Stimulated activated CD8-positive, alpha-beta memory T cell treated with anti-CD3 and anti-CD28 coated beads, Interleukin-15, amount 100 ng/mL, for 1 hour (primary cell): ENCODE data around the gene ATRN.
"Not testable (repeated sequence)": the region's sequence is repeated elsewhere in the genome, so short reads cannot be mapped to it uniquely, and the experiment has no call there.

Source experiments
- DNase-seq: peaks from one replicate; pipeline ENCODE4 v3.0.0-alpha.2; 2020; ENCODE audit warnings: low read depth

ATRN gene

GRCh38 chr20:3515379-3516170 lies 44.8 kb downstream of the ATRN start:
- DNase-seq: no peak

DNA sequence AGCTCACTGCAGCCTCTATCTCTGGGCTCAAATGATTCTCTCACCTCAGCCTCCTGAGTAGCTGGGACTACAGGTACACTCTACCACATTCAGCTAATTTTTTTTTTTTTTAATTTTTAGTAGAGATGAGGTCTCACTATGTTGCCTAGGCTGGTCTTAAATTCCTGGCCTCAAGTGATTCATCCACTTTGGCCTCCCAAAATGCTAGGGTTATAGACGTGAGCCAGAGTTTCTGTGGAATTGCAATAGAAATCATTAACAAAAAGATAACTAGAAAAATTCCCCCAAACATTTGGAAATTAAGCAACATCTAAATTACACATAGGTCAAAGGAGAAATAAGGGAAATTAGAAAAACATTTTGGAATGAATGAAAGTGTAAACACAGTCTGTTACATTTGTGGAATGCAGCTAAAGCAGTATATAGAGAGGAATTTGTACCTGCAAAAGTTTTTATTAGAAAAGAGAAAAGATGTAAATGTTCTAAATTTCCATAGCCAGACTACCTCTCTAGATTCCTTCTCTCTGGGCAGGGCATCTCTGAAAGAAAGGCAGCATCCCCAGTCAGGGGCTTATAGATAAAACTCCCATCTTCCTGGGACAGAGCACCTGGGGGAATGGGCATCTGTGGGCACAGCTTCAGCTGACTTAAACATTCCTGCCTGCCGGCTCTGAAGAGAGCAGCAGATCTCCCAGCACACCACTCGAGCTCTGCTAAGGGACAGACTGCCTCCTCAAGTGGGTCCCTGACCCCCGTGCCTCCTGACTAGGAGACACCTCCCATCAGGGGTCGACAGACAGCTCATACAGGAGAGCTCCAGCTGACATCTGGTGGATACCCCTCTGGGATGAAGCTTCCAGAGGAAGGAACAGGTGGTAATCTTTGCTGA lies 51.3 kb downstream of the ATRN start:
- no peak for DNase-seq

DNA sequence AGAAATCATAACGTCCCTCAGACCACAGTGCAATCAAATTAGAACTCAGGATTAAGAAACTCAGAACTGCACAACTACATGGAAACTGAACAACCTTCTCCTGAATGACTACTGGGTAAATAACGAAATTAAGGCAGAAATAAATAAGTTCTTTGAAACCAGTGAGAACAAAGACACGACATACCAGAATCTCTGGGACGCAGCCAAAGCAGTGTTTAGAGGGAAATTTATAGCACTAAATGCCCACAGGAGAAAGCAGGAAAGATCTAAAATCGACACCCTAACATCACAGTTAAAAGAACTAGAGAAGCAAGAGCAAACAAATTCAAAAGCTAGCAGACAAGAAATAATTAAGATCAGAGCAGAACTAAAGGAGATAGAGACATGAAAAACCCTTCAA lies 53.9 kb downstream of the ATRN start:
- DNase-seq: not testable (repeated sequence)

DNA sequence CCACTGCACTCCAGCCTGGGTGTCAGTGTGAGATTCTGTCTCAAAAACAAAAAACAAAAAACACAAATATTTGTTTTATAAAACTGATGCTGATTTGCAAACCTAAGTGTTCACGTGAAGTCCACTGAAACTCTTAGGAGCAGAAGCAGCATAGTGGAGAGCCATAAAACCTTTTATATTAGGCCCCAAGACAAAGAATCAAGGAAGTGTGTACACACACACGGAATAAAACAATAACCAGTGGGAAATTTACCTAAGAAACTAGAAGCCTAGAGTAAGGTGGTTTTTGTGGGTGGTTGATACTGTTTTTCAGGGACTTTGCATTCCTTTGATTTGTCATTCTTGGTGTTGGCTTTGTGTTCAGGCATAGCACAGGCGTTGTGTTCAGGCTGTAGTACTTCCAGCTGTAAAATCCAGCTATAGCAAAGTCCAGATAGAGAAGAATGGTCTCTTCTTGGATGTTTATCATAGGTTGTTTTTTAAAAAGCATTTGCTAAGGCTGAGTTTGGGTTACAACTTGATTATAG lies 61.3 kb downstream of the ATRN start:
- DNase-seq: no peak

DNA sequence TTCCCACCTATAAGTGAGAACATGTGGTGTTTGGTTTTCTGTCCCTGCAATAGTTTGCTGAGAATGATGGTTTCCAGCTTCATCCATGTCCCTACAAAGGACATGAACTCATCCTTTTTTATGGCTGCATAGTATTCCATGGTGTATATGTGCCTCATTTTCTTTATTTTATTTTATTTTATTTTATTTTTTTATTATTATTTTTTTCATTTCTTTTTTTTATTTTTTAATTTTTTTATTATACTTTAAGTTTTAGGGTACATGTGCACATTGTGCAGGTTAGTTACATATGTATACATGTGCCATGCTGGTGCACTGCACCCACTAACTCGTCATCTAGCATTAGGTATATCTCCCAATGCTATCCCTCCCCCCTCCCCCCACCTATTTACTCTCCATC lies 66.9 kb downstream of the ATRN start:
- DNase-seq: not testable (repeated sequence)

DNA sequence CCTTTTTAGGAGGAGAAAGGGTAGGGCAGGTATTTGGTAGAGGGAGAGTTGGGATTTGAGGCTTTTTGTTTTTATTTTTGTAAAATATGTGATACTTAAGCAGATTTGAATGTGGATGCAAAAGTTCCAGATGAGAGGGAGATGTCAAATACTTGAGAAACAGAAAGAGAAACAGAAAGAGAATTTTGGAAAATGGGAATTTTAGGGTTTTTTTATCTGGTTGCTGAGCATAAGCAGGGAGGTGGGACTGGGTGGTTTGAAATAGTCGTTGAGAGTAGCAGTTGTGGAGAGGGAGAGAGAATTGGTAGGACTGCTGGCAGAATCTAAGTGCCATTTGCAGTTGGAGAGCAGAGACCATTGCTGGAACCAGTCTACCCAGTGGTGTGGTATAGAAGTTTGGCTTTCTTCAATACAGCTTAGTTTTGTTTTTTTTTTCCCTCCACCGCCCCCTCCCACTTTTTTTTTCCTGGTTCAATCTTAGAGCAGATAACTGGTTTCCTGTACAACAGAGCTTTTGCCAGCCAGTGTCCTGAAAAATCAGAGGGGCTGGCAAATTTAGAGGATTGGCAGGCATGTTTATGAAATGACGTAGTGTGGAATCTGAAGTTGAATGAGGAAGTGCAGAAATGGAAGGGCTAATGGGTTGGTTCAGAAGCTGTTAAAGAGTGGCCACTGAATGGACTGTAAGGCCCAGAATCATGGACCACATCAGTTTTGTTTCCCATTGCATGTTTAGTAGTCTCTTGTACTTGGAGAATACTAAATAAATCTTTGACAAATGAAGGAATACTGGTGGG lies 68.7 kb downstream of the ATRN start:
- no peak for DNase-seq

DNA sequence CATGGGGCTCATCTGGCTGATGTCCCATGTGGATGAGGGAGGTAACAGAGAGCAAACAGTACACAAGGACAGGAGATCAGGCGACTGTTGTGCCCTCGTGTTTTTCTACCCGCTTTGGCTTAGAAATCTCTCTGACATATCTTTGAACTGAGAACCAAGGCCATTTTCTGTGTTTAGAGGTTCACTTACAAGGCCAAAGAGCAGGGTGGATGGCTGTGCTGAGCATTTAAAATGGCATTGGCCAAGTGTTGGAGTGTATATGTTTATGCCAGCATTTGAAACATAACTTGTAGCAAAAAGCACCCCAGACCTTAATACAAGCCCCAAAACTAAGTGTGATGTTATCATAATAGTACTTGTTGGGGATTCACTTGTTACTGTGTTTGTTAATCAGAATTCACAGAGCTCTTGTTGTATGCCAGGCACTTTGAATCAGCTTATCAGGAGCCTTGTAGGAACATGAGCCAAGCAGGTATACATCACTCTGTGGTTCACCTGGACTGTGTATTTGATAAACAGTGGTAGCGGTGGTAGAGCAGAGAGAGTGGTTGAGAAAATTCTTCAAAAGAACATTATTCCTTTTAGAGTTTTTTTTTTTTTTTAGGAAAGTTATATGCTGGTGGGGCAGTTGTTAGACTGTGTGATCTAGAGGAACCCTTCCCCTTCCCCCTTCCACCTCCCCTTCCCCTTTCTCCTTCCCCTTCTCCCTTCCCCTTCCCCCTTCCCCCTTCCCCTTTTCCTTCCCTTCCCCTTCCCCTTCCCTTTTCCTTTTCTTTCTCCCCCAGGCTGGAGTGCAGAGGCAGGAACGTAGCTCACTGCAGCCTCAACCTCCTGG lies 71.3 kb downstream of the ATRN start:
- no peak for DNase-seq

GRCh38 chr20:3543901-3544507 lies 73.2 kb downstream of the ATRN start:
- DNase-seq: no peak

GRCh38 chr20:3545401-3545925 lies 74.6 kb downstream of the ATRN start:
- no peak for DNase-seq

GRCh38 chr20:3547906-3548305 lies 77.1 kb downstream of the ATRN start:
- no peak for DNase-seq

- no peak for DNase-seq
These were observed 80.0 kb downstream of the ATRN start for GRCh38 chr20:3550837-3551236.

GRCh38 chr20:3551681-3552434 lies 81.0 kb downstream of the ATRN start:
- no peak for DNase-seq

DNA sequence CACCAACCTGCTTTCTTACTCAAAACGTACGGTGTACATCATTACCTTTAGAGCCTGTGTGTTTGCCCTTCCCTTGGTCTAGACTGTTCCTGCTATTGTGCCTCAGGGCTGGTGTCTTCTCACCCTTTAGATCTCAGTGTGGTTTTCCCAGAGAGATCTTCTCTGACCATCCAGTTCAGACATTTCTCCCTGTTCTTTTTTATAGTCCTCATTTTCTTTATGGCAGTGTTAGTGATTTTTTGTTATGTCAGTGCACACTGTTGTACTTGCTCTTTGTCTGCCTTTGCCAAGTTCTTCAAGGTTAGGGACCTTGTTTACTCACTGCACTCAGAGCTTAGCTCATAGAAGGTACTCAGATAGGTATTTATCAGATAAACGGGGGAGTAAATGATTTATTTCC lies 82.8 kb downstream of the ATRN start:
- DNase-seq: no peak

- no peak for DNase-seq
These were observed 86.5 kb downstream of the ATRN start for GRCh38 chr20:3557237-3557785.

DNA sequence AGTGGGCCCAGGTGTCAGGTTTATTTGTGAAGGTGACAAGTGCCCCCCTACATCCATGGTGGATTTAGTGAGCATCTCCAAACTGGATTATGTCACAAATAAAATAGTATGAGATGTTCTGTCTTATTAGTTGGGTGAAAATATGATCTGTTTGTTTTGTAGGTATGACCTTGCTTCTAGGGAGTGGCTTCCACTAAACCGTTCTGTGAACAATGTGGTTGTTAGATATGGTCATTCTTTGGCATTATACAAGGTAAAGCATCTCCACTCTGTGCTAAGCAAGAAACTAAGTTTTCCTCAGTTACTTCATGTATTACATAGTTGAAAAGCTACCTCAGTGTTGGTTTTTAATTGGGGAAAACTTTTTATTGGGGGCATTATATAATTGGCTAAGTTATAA lies 88.4 kb downstream of the ATRN start:
- DNase-seq: no peak

DNA sequence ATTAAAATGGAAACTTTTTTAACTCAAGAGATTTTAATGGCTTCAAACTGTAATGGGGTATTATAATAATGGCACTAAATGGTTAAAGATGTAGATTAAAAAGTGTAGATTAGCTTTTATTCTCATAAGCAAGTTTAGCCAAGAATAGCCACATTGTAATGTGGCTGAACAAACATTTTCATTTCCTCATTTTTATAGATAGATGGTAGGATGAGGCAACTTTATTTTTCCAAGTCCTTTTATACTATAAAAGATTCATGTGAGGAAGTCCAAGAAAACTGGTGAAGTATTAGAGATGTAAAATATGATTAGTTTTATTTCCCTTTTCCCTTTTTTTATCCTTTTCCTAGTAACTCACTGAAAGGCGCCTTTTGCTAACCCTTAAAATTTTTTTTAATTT lies 88.8 kb downstream of the ATRN start:
- DNase-seq: no peak

DNA sequence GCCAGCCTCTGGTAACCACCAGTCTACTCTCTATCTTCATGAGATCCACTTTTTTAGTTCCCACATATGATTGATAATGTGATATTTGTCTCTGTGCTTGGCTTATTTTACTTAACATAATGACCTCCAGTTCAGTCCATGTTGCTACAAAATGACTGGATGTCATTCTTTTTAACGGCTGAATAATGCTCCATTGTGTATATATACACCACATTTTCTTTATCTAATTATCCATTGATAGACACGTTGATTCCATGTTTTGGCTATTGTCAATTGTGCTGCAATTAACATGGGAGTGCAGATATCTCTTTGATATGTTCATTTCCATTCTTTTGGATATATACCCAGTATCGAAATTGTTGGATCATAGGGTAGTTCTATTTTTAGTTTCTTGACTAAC lies 89.3 kb downstream of the ATRN start:
- DNase-seq: no peak

DNA sequence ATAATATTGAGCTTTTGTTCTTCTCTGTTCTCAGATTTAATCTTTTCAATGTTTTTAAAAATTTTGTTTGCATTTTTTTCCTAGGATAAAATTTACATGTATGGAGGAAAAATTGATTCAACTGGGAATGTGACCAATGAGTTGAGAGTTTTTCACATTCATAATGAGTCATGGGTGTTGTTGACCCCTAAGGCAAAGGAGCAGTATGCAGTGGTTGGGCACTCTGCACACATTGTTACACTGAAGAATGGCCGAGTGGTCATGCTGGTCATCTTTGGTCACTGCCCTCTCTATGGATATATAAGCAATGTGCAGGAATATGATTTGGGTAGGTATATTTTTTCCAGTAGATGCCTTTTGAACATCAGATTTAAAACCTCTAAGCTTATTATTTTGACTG lies 89.8 kb downstream of the ATRN start:
- DNase-seq: no peak

DNA sequence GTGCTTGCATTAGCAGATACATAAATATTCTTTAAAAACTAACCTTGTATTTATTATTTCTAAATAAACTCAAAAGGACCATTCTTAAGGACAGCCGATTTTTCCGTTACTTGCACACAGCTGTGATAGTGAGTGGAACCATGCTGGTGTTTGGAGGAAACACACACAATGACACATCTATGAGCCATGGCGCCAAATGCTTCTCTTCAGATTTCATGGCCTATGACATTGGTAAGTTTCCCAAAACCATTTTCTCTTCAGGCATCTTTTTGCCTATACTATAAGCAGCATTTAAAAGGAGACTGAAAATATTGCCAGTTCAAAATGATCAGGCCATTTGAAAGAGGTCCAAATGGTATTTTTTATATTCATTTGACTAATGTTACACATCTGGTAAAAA lies 92.3 kb downstream of the ATRN start:
- DNase-seq: no peak
